MM.1S (cell line): ENCODE measurements around the gene CDC23.

ENCODE experiments used
- CTCF ChIP-seq: fragments of 300-600 bp; sonication (generic); IDR thresholded peaks from 2 replicates; pipeline ENCODE4 v1.5.1; 2016; ENCODE audit warnings: antibody characterized with exemption, low read length, mixed read lengths
- EZH2 ChIP-seq: fragments of 300-600 bp; sonication (generic); optimal IDR thresholded peaks from 2 replicates; pipeline ENCODE3; 2017; ENCODE audit warnings: low read depth, mild to moderate bottlenecking, antibody characterized with exemption, low read length, mixed read lengths

DNA sequence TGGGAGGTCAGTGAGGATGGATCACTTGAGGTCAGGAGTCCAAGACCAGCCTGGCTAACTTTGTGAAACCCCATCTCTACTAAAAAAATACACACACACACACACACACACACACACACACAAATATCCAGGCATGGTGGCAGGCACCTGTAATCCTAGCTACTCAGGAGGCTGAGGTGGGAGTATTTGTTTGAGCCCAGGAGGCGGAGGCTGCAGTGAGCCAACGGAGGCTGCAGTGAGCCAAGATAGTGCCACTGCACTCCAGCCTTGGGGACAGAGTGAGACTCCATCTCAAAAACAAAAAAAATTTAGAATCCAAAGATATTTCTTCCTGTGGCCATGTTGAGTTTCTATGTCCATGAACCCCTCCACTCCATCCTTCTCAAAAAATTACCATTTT lies 21.5 kb upstream of the CDC23 start:
- TF ChIP-seq CTCF (no peak), EZH2 (no peak)
